Activated B cell treated with CpG ODN at 0.5 μM for 24 hours (primary cell): ENCODE results near the gene FABP3. TPM values are rescaled to one million over a fixed set of nuclear protein-coding genes. Genes with fewer than 3 reads are reported as not detected.

Experiments used
- ATAC-seq: fragments of 200-7000 bp; cut with Tn5 transposase; one replicate; pipeline ENCODE4 v1.10.0; 2021; ENCODE audit warnings: low read depth, mild to moderate bottlenecking, moderate library complexity
- CTCF ChIA-PET: fragments of 350-600 bp; sonication (Branson Sonifier 250); formaldehyde crosslinking; loops from one replicate; lab custom pipeline; 2021; ENCODE audit warnings: antibody characterized with exemption; lab: Charles Lee
- POLR2A ChIA-PET: fragments of 350-600 bp; sonication (Branson Sonifier 250); formaldehyde crosslinking; loops from one replicate; lab custom pipeline; 2021; ENCODE audit warnings: antibody characterized with exemption; lab: Charles Lee
- DNase-seq: peaks from one replicate; pipeline ENCODE4 v3.0.0; 2022
- H3K27ac Mint-ChIP-seq: one replicate; pipeline ENCODE4 v1.8.0; 2020; ENCODE audit warnings: mixed read lengths
- H3K27me3 Mint-ChIP-seq: one replicate; pipeline ENCODE4 v1.8.0; 2021; ENCODE audit warnings: mixed read lengths
- H3K36me3 Mint-ChIP-seq: one replicate; pipeline ENCODE4 v1.8.0; 2021; ENCODE audit warnings: low read depth, mixed read lengths
- H3K4me1 Mint-ChIP-seq: one replicate; pipeline ENCODE4 v1.8.0; 2021; ENCODE audit warnings: mixed read lengths
- H3K4me3 Mint-ChIP-seq: one replicate; pipeline ENCODE4 v1.8.0; 2020; ENCODE audit warnings: mild to moderate bottlenecking, mixed read lengths
- H3K9me3 Mint-ChIP-seq: one replicate; pipeline ENCODE4 v1.8.0; 2020; ENCODE audit warnings: mixed read lengths
- intact Hi-C: fragments of 100-400 bp; cut with micrococcal nuclease; formaldehyde crosslinking; loops from one replicate; pipeline ENCODE4 v1.15.1; 2024
- total RNA-seq: library from RNA; stranded (reverse); gene quantifications from 2 replicates; pipeline ENCODE4 v1.2.3, GENCODE V29; 2022
- TF ChIP-seq, protein P1 (sequence below): fragments of 200-600 bp; IDR thresholded peaks from one replicate; pipeline ENCODE4 v1.8.0; 2022; ENCODE audit warnings: antibody characterized with exemption, mild to moderate bottlenecking

Gene FABP3
- total RNA-seq, 1 donor from 2014 or later, result 0.49 TPM

DNA sequence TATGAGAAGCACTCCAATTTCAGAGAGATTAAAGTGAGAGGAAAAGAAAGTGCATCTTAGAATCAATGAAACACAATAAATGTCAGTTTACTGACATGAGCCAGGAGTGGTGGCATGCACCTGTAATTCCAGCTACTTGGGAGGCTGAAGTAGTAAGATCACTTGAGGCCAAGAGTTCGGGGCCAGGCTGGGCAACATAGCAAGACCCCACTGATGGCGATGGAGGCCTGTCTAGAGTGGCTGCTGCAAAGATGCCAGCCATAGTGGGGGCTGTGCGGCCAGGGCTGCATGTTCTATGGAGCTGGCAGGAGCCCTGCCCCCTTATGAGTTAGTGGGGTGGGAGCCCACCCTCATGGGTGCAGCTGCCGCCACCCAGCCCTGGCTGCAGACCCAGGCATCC is 48.8 kb downstream of the FABP3 start:
- intact Hi-C loops, result no loop called here
- no peaks in the 10 kb centered on the region for H3K27me3 Mint-ChIP-seq
- ATAC-seq, result no peak
- POLR2A ChIA-PET, result no interaction called here
- no peak for DNase-seq
- TF ChIP-seq, protein P1, sequence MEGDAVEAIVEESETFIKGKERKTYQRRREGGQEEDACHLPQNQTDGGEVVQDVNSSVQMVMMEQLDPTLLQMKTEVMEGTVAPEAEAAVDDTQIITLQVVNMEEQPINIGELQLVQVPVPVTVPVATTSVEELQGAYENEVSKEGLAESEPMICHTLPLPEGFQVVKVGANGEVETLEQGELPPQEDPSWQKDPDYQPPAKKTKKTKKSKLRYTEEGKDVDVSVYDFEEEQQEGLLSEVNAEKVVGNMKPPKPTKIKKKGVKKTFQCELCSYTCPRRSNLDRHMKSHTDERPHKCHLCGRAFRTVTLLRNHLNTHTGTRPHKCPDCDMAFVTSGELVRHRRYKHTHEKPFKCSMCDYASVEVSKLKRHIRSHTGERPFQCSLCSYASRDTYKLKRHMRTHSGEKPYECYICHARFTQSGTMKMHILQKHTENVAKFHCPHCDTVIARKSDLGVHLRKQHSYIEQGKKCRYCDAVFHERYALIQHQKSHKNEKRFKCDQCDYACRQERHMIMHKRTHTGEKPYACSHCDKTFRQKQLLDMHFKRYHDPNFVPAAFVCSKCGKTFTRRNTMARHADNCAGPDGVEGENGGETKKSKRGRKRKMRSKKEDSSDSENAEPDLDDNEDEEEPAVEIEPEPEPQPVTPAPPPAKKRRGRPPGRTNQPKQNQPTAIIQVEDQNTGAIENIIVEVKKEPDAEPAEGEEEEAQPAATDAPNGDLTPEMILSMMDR, result no peak
- H3K4me3 Mint-ChIP-seq, result no peak overlapping the region
- CTCF ChIA-PET, result no interaction called here
- no peaks in the 10 kb centered on the region for H3K9me3 Mint-ChIP-seq
- H3K4me1 Mint-ChIP-seq, result no peaks in the 10 kb centered on the region
- H3K36me3 Mint-ChIP-seq, result peaks cover 42% of the 10 kb centered on the region
- H3K27ac Mint-ChIP-seq, result no peak overlapping the region

DNA sequence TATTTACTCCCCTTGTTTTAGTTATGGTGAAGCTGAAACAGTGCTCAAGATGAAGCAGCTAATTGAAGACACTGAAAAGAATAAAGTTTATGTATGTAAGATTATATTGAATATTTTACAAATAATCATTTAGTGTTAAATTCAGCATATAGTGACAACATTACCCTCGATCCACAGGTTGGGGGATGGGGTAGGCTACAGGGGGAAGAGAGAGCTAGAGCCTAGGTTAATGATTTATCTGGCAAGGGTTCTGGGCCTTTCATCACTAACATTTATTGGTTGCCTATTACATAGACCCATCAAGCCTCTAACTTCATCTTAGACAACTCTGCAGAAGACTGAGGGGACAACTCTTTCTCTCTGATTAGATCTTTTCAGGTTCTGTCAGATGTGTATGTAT is 54.7 kb downstream of the FABP3 start:
- Mint-ChIP-seq H3K4me1 (no peaks in the 10 kb centered on the region), H3K4me3 (no peak overlapping the region), H3K27me3 (no peaks in the 10 kb centered on the region), H3K27ac (no peak overlapping the region), H3K36me3 (peaks cover 78% of the 10 kb centered on the region), H3K9me3 (no peaks in the 10 kb centered on the region)
- TF ChIP-seq, protein P1, result no peak
- DNase-seq (no peak), ATAC-seq (no peak)
- ChIA-PET POLR2A (no interaction called here), CTCF (no interaction called here)
- intact Hi-C loops, result no loop called here

DNA sequence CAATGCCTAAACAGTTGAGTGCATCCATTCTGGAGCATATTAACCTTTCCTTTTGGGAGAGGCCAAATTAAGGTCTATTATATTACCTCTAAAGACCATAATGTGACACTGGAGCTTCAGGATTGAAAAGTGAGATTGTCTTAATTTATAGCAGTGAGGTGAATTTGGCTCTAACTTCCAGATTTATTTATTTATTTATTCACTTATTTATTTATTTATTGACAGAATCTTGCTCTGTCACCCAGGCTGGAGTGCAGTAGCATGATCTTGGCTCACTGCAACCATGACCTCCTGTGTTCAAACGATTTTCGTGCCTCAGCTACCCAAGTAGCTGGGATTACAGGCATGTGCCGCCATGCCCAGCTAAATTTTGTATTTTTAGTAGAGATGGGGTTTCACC is 57.0 kb downstream of the FABP3 start:
- Mint-ChIP-seq H3K9me3 (no peaks in the 10 kb centered on the region), H3K36me3 (peaks cover 78% of the 10 kb centered on the region), H3K27me3 (no peaks in the 10 kb centered on the region), H3K27ac (no peak overlapping the region), H3K4me3 (no peak overlapping the region), H3K4me1 (no peaks in the 10 kb centered on the region)
- CTCF ChIA-PET, result no interaction called here
- TF ChIP-seq, protein P1, result no peak
- DNase-seq (no peak), ATAC-seq (no peak)
- POLR2A ChIA-PET, result no interaction called here
- intact Hi-C loops, result no loop called here

Other genes starting within 250 kb of the FABP3 start
- gene NKAIN1, start 133.2 kb downstream of the FABP3 start, total RNA-seq, result not detected in 2 replicates
- gene SNRNP40, start 76.3 kb downstream of the FABP3 start, total RNA-seq, result 83.2 and 85.1 TPM in 2 replicates
- 19.5 and 19.9 TPM in 2 replicates for gene ZCCHC17, start 76.0 kb downstream of the FABP3 start, total RNA-seq
- 0.11 and 0.17 TPM in 2 replicates for gene SERINC2, start 40.1 kb upstream of the FABP3 start, total RNA-seq
- not detected in 2 replicates for gene TINAGL1, start 203.4 kb upstream of the FABP3 start, total RNA-seq
- not detected in 2 replicates for gene HCRTR1, start 244.6 kb upstream of the FABP3 start, total RNA-seq